Right renal cortex interstitium (tissue), 3 donors: ENCODE results near the gene CDK2. TPM values are rescaled to one million over a fixed set of nuclear protein-coding genes. Genes with fewer than 3 reads are reported as not detected.
A peak's percentile ranks its signal among the peaks of the same experiment; 100 is the strongest.
"Not testable (repeated sequence)": the region's sequence is repeated elsewhere in the genome, so short reads cannot be mapped to it uniquely, and the experiment has no call there.

Experiments used
- DNase-seq, 3 donors: peaks; one replicate each; pipeline ENCODE4 v3.0.0-alpha.2; 2013; ENCODE audit warnings: low read depth in 3 of 3, low spot score in 2 of 3
- polyA plus RNA-seq, 3 donors: library from polyadenylated mRNA; unstranded; fragments of 120-200 nt; gene quantifications; one replicate each; pipeline ENCODE4 v1.2.1, GENCODE V29; 2013; ENCODE audit not compliant: insufficient read length in 3 of 3

The CDK2 gene
- 10 to 100 TPM; 56.8 to 58.8 (median 58.6) TPM for polyA plus RNA-seq

GRCh38 chr12:55966408-55967281 lies at the start of gene CDK2:
Gene CDK2, plus strand, starts transcription at chr12:55966830. Its CDS starts 179 bp downstream, at chr12:55967009.
- DNase-seq, result peak; percentile 72 to 85 (median 79)

GRCh38 chr12:55919032-55919431 lies 47.6 kb upstream of the CDK2 start:
- DNase-seq, result not testable (repeated sequence)

- DNase-seq, result no peak
Measured at GRCh38 chr12:55922126-55922525, 44.5 kb upstream of the CDK2 start.

- DNase-seq, result not testable (repeated sequence)
Measured at GRCh38 chr12:55923648-55924047, 43.0 kb upstream of the CDK2 start.

GRCh38 chr12:55925371-55925770 lies 41.3 kb upstream of the CDK2 start:
- no peak for DNase-seq

- DNase-seq, result no peak
Measured at GRCh38 chr12:55925870-55926737, 40.5 kb upstream of the CDK2 start.

- peak; percentile 84 to 88 (median 87) for DNase-seq
Measured at GRCh38 chr12:55926738-55927587, 39.7 kb upstream of the CDK2 start.

- peak in 1 of 3 donors; percentile 56 for DNase-seq
Measured at GRCh38 chr12:55927588-55928502, 38.8 kb upstream of the CDK2 start, which contains the start of gene PYM1. Gene PYM1, minus strand, starts transcription at chr12:55927894. Its CDS starts 133 bp downstream, at chr12:55927761.

- DNase-seq, result no peak
Measured at GRCh38 chr12:55929306-55929791, 37.3 kb upstream of the CDK2 start.

GRCh38 chr12:55930771-55931316 lies 35.8 kb upstream of the CDK2 start, which contains the start of gene DGKA:
Gene DGKA, plus strand, starts transcription at chr12:55931162. Its CDS starts 5,342 bp downstream, at chr12:55936504.
- DNase-seq, result no peak

- DNase-seq, result no peak
Measured at GRCh38 chr12:55931317-55931779, 35.3 kb upstream of the CDK2 start.

- no peak for DNase-seq
Measured at GRCh38 chr12:55931780-55932550, 34.7 kb upstream of the CDK2 start.

- no peak for DNase-seq
Measured at GRCh38 chr12:55932551-55932910, 34.1 kb upstream of the CDK2 start.

GRCh38 chr12:55933169-55933798 lies 33.3 kb upstream of the CDK2 start:
- no peak for DNase-seq

- no peak for DNase-seq
Measured at GRCh38 chr12:55933799-55934742, 32.6 kb upstream of the CDK2 start.

- no peak for DNase-seq
Measured at GRCh38 chr12:55934773-55935172, 31.9 kb upstream of the CDK2 start.
